OCI-LY3 (cell line): ENCODE data around the gene MGMT.

Experiments
- H2AFZ ChIP-seq: fragments of 200-600, 300-600 bp; shearing (Covaris generic); 2 replicates; pipeline ENCODE4 v1.6.0; 2014; ENCODE audit warnings: antibody characterized with exemption, low read depth, low read length
- H3K27ac ChIP-seq: fragments of 200-600, 300-600 bp; sonication (generic); 2 replicates; pipeline ENCODE4 v1.5.1; 2014; ENCODE audit warnings: mild to moderate bottlenecking, low read length, moderate library complexity, mixed read lengths
- H3K27me3 ChIP-seq: fragments of 200-600, 300-600 bp; sonication (generic); 2 replicates; pipeline ENCODE4 v1.6.1; 2014; ENCODE audit warnings: low read depth, low read length, mixed read lengths
- H3K36me3 ChIP-seq: fragments of 200-600, 300-600 bp; sonication (generic); replicated peaks from 2 replicates; pipeline ENCODE3; 2014; ENCODE audit warnings: low read depth, low read length, mixed read lengths
- H3K4me1 ChIP-seq: fragments of 300-600, 200-600 bp; sonication (generic); 2 replicates; pipeline ENCODE4 v1.6.1; 2014; ENCODE audit warnings: low read length, mixed read lengths
- H3K4me2 ChIP-seq: fragments of 200-600, 300-600 bp; sonication (generic); 2 replicates; pipeline ENCODE4 v1.6.1; 2014; ENCODE audit warnings: low read length, mixed read lengths
- H3K4me3 ChIP-seq: fragments of 300-600, 200-600 bp; sonication (generic); 2 replicates; pipeline ENCODE4 v1.5.1; 2014; ENCODE audit warnings: antibody characterized with exemption, mild to moderate bottlenecking, low read length, moderate library complexity
- H3K79me2 ChIP-seq: fragments of 300-600, 200-600 bp; shearing (Covaris generic); 2 replicates; pipeline ENCODE4 v1.6.1; 2014; ENCODE audit warnings: mild to moderate bottlenecking, low read length, mixed read lengths
- H3K9ac ChIP-seq: fragments of 300-600, 200-600 bp; shearing (Covaris generic); 2 replicates; pipeline ENCODE4 v1.6.0; 2014; ENCODE audit warnings: mild to moderate bottlenecking, low read length, moderate library complexity
- H3K9me3 ChIP-seq: fragments of 200-600, 300-600 bp; shearing (Covaris generic); 2 replicates; pipeline ENCODE4 v1.6.1; 2014; ENCODE audit warnings: low read length, mixed read lengths; ENCODE audit not compliant: insufficient read depth
- H4K20me1 ChIP-seq: fragments of 200-600, 300-600 bp; sonication (generic); 2 replicates; pipeline ENCODE4 v1.6.1; 2016; ENCODE audit warnings: low read length, mixed read lengths; ENCODE audit not compliant: insufficient read depth
- EZH2phosphoT487 ChIP-seq: fragments of 200-600 bp; shearing (Covaris generic); IDR thresholded peaks from 2 replicates; pipeline ENCODE4 v1.6.1; 2018; ENCODE audit warnings: antibody characterized with exemption, mixed run types, low read depth
- TF ChIP-seq, protein P1 (sequence below): fragments of 200-600, 300-600 bp; sonication (generic); IDR thresholded peaks from 2 replicates; pipeline ENCODE4 v1.5.1; 2014; ENCODE audit warnings: antibody characterized with exemption, low read length, low read depth

The MGMT gene

DNA sequence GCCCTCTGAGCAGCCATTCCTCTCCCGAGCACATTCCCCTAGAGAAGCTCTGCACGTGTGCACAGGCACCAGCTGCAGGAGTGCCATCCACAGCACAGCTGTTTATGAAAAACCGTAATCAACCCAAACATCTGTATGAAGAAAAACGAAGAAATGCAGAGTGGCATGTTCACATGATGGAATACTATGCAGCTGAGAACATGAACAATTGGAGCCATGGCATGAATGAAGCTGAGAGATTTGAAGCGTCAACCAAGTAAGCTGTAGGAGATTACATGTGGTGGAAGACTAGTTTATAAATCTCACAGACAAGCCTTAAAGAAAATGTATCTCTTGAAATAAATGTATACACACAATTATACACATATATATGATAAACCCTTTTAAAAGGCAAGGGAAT is 320.5 kb downstream of the MGMT start:
- Histone ChIP-seq H3K4me3 (no peak overlapping the region), H3K36me3 (no peaks in the 10 kb centered on the region), H4K20me1 (no peaks in the 10 kb centered on the region), H3K27me3 (no peaks in the 10 kb centered on the region), H3K27ac (no peak overlapping the region), H3K9me3 (no peaks in the 10 kb centered on the region), H3K4me2 (no peak overlapping the region), H3K79me2 (no peaks in the 10 kb centered on the region), H2AFZ (no peak overlapping the region), H3K4me1 (no peaks in the 10 kb centered on the region), H3K9ac (no peak overlapping the region)
- TF ChIP-seq EZH2phosphoT487: no peak
- TF ChIP-seq, protein P1, sequence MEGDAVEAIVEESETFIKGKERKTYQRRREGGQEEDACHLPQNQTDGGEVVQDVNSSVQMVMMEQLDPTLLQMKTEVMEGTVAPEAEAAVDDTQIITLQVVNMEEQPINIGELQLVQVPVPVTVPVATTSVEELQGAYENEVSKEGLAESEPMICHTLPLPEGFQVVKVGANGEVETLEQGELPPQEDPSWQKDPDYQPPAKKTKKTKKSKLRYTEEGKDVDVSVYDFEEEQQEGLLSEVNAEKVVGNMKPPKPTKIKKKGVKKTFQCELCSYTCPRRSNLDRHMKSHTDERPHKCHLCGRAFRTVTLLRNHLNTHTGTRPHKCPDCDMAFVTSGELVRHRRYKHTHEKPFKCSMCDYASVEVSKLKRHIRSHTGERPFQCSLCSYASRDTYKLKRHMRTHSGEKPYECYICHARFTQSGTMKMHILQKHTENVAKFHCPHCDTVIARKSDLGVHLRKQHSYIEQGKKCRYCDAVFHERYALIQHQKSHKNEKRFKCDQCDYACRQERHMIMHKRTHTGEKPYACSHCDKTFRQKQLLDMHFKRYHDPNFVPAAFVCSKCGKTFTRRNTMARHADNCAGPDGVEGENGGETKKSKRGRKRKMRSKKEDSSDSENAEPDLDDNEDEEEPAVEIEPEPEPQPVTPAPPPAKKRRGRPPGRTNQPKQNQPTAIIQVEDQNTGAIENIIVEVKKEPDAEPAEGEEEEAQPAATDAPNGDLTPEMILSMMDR: no peak

DNA sequence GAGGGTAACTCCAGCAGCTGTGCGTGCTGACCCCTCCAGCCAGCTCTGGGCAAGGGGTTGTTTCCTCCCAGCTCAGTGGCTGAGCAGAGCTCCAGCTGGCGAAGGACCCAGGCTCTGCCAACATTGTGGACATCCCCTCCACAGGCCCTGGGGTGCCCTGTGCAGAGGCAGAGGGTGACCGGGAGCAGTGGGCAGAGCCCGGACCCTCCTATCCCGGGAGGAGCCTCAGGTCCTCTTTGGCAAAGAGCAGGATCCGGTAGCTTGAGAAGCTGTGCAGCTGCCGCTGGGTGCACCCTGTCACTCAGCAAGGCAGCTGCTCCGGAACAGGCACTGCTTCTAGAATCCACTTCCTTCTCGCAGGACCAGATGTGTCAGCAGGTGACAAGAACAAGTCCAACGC is 321.2 kb downstream of the MGMT start:
- no peak for TF ChIP-seq EZH2phosphoT487
- TF ChIP-seq, protein P1: no peak
- Histone ChIP-seq H4K20me1 (no peaks in the 10 kb centered on the region), H3K4me2 (no peak overlapping the region), H3K27ac (no peak overlapping the region), H3K27me3 (no peaks in the 10 kb centered on the region), H2AFZ (no peak overlapping the region), H3K4me3 (no peak overlapping the region), H3K4me1 (no peaks in the 10 kb centered on the region), H3K79me2 (no peaks in the 10 kb centered on the region), H3K36me3 (no peaks in the 10 kb centered on the region), H3K9me3 (no peaks in the 10 kb centered on the region), H3K9ac (no peak overlapping the region)

DNA sequence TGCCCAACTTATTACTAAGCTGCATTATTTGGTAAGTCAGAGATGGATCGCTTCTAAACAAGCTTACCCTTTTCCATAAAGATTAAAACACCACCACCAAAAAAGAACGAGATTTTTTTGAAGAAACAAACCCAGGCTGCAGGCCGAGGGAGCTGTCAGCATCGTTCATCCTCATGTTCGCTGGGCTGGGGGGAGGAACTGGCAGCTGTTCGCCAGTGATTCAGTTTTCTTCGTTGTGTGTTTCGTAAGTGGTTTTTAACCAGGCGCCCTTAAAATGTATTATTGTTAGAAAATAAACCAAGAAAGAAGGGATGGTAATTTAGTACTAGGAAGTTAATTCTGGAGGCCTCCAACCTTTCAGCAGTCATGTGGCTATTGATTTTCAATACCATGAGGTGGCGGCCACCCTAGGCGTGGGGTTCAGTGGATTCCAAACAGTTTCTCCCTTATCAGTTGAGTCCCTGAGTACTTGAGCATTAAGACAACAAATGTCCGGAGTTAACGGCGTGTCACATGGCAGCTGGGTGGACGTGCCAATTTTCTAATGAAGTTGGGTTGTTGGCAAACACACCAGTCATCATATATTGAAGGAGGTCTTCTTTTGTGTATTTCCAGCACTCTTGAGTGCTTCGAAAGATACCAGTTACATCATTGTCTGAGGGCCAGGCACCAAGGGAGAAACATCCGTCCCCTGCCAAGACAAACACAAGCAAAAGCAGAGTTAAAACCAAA is 323.8 kb downstream of the MGMT start:
- no peak for TF ChIP-seq EZH2phosphoT487
- TF ChIP-seq, protein P1: no peak

DNA sequence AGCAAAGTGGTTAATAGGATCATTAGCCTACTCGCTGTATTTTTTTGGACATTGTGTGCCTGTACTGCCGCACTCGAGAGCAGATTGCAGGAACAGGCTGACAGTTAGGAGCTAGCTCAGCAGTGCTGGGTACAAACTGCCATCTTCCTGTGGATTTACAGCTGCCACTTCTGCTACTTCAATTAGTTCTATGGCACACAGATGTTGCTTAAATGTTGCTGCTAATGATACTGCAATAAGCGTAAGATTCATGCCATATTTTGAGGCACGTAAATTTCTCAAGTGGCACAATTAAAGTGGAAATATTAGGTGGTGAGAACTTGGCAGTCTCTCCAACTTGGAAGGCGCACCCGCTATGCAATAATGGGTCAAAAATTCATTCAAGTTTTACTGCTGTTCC is 325.1 kb downstream of the MGMT start:
- H3K27ac ChIP-seq: no peak overlapping the region
- no peaks in the 10 kb centered on the region for H3K79me2 ChIP-seq

More for the DNA sequence above, 323.8 kb downstream of the MGMT start:
- no peaks in the 10 kb centered on the region for H3K4me1 ChIP-seq
- no peaks in the 10 kb centered on the region for H3K9me3 ChIP-seq
- no peak overlapping the region for H3K4me3 ChIP-seq
- H3K4me2 ChIP-seq: no peak overlapping the region
- no peaks in the 10 kb centered on the region for H3K27me3 ChIP-seq
- H3K36me3 ChIP-seq: no peaks in the 10 kb centered on the region
- no peaks in the 10 kb centered on the region for H4K20me1 ChIP-seq
- H3K79me2 ChIP-seq: no peaks in the 10 kb centered on the region
- no peak overlapping the region for H3K9ac ChIP-seq
- no peak overlapping the region for H3K27ac ChIP-seq
- no peak overlapping the region for H2AFZ ChIP-seq

More for the DNA sequence above, 325.1 kb downstream of the MGMT start:
- H3K36me3 ChIP-seq: no peaks in the 10 kb centered on the region
- H3K9me3 ChIP-seq: no peaks in the 10 kb centered on the region
- H4K20me1 ChIP-seq: no peaks in the 10 kb centered on the region
- H2AFZ ChIP-seq: no peak overlapping the region
- no peak overlapping the region for H3K9ac ChIP-seq
- H3K4me3 ChIP-seq: no peak overlapping the region
- H3K27me3 ChIP-seq: no peaks in the 10 kb centered on the region
- H3K4me2 ChIP-seq: no peak overlapping the region
- TF ChIP-seq, protein P1: no peak
- no peak for TF ChIP-seq EZH2phosphoT487
- H3K4me1 ChIP-seq: no peaks in the 10 kb centered on the region
